Measurements from ENCODE around the gene MPZL2. TPM values are rescaled to one million over a fixed set of nuclear protein-coding genes. Genes with fewer than 3 reads are reported as not detected.

The MPZL2 gene
- total and polyA plus RNA-seq, 2 of the 8 experiments (the other 6 are each of a cell fraction or from before 2014, with no cell fraction given): 2.4 to 3.2 TPM

DNA sequence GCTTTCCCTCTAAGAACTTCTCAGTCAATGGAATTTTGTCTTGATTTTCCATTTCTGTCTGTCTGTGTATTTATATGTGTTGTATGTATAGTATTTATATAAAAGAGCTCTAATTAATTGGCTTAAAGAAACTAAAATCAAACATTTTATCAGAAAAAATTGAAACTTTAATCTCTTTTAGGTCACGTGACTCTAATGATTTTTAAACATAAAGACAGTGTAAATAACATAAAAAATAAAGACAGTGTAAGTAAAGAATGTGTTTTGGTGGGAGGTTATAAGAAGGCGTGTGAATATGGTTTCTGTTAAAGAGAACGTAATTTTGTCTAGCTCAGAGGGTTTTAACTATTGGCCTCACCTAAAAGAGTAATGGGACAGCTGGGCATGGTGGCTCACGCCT, 41.7 kb downstream of the MPZL2 start (continued):
- TF ChIP-seq, protein P1, sequence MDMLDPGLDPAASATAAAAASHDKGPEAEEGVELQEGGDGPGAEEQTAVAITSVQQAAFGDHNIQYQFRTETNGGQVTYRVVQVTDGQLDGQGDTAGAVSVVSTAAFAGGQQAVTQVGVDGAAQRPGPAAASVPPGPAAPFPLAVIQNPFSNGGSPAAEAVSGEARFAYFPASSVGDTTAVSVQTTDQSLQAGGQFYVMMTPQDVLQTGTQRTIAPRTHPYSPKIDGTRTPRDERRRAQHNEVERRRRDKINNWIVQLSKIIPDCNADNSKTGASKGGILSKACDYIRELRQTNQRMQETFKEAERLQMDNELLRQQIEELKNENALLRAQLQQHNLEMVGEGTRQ (IDR thresholded peaks at IDR 0.05; ENCODE audit: low read length): no peak
- TF ChIP-seq, protein P2, sequence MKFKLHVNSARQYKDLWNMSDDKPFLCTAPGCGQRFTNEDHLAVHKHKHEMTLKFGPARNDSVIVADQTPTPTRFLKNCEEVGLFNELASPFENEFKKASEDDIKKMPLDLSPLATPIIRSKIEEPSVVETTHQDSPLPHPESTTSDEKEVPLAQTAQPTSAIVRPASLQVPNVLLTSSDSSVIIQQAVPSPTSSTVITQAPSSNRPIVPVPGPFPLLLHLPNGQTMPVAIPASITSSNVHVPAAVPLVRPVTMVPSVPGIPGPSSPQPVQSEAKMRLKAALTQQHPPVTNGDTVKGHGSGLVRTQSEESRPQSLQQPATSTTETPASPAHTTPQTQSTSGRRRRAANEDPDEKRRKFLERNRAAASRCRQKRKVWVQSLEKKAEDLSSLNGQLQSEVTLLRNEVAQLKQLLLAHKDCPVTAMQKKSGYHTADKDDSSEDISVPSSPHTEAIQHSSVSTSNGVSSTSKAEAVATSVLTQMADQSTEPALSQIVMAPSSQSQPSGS (IDR thresholded peaks at IDR 0.05; ENCODE audit: low read length): no peak
- no peak for TF ChIP-seq RFX5 (IDR thresholded peaks at IDR 0.05; ENCODE audit: borderline replicate concordance, low read depth, low read length)

Measured in H1 (cell line).